ENCODE data around the gene TSPAN14. TPM values are rescaled to one million over a fixed set of nuclear protein-coding genes. Genes with fewer than 3 reads are reported as not detected.

Gene TSPAN14
- total and polyA plus RNA-seq, 2 of the 8 experiments (the other 6 are each of a cell fraction or from before 2014, with no cell fraction given): 47.4 to 57.8 TPM

- TF ChIP-seq, protein P1, sequence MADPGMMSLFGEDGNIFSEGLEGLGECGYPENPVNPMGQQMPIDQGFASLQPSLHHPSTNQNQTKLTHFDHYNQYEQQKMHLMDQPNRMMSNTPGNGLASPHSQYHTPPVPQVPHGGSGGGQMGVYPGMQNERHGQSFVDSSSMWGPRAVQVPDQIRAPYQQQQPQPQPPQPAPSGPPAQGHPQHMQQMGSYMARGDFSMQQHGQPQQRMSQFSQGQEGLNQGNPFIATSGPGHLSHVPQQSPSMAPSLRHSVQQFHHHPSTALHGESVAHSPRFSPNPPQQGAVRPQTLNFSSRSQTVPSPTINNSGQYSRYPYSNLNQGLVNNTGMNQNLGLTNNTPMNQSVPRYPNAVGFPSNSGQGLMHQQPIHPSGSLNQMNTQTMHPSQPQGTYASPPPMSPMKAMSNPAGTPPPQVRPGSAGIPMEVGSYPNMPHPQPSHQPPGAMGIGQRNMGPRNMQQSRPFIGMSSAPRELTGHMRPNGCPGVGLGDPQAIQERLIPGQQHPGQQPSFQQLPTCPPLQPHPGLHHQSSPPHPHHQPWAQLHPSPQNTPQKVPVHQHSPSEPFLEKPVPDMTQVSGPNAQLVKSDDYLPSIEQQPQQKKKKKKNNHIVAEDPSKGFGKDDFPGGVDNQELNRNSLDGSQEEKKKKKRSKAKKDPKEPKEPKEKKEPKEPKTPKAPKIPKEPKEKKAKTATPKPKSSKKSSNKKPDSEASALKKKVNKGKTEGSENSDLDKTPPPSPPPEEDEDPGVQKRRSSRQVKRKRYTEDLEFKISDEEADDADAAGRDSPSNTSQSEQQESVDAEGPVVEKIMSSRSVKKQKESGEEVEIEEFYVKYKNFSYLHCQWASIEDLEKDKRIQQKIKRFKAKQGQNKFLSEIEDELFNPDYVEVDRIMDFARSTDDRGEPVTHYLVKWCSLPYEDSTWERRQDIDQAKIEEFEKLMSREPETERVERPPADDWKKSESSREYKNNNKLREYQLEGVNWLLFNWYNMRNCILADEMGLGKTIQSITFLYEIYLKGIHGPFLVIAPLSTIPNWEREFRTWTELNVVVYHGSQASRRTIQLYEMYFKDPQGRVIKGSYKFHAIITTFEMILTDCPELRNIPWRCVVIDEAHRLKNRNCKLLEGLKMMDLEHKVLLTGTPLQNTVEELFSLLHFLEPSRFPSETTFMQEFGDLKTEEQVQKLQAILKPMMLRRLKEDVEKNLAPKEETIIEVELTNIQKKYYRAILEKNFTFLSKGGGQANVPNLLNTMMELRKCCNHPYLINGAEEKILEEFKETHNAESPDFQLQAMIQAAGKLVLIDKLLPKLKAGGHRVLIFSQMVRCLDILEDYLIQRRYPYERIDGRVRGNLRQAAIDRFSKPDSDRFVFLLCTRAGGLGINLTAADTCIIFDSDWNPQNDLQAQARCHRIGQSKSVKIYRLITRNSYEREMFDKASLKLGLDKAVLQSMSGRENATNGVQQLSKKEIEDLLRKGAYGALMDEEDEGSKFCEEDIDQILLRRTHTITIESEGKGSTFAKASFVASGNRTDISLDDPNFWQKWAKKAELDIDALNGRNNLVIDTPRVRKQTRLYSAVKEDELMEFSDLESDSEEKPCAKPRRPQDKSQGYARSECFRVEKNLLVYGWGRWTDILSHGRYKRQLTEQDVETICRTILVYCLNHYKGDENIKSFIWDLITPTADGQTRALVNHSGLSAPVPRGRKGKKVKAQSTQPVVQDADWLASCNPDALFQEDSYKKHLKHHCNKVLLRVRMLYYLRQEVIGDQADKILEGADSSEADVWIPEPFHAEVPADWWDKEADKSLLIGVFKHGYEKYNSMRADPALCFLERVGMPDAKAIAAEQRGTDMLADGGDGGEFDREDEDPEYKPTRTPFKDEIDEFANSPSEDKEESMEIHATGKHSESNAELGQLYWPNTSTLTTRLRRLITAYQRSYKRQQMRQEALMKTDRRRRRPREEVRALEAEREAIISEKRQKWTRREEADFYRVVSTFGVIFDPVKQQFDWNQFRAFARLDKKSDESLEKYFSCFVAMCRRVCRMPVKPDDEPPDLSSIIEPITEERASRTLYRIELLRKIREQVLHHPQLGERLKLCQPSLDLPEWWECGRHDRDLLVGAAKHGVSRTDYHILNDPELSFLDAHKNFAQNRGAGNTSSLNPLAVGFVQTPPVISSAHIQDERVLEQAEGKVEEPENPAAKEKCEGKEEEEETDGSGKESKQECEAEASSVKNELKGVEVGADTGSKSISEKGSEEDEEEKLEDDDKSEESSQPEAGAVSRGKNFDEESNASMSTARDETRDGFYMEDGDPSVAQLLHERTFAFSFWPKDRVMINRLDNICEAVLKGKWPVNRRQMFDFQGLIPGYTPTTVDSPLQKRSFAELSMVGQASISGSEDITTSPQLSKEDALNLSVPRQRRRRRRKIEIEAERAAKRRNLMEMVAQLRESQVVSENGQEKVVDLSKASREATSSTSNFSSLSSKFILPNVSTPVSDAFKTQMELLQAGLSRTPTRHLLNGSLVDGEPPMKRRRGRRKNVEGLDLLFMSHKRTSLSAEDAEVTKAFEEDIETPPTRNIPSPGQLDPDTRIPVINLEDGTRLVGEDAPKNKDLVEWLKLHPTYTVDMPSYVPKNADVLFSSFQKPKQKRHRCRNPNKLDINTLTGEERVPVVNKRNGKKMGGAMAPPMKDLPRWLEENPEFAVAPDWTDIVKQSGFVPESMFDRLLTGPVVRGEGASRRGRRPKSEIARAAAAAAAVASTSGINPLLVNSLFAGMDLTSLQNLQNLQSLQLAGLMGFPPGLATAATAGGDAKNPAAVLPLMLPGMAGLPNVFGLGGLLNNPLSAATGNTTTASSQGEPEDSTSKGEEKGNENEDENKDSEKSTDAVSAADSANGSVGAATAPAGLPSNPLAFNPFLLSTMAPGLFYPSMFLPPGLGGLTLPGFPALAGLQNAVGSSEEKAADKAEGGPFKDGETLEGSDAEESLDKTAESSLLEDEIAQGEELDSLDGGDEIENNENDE (IDR thresholded peaks at IDR 0.05; ENCODE audit: insufficient replicate concordance, low read length): no peak
- no peak for TF ChIP-seq MAFK (IDR thresholded peaks at IDR 0.05; ENCODE audit: low read depth, low read length)
- no peak for TF ChIP-seq NANOG (IDR thresholded peaks at IDR 0.05; ENCODE audit: insufficient read depth, low read depth, low read length, poor library complexity, severe bottlenecking)
- TF ChIP-seq TAF1 (IDR thresholded peaks at IDR 0.05; ENCODE audit: low read depth, low read length): no peak
- TF ChIP-seq TAF7 (optimal IDR thresholded peaks at IDR 0.05; ENCODE audit: borderline replicate concordance, low read depth, low read length): no peak
- no peak for TF ChIP-seq SP1 (IDR thresholded peaks at IDR 0.05; ENCODE audit: low read depth, low read length)
- no peak for TF ChIP-seq ATF2 (IDR thresholded peaks at IDR 0.05; ENCODE audit: low read length)
- TF ChIP-seq YY1 (IDR thresholded peaks at IDR 0.05; ENCODE audit: low read depth, low read length): no peak
- TF ChIP-seq KDM1A (IDR thresholded peaks at IDR 0.05; ENCODE audit: borderline replicate concordance, low read length): no peak
Measured at GRCh38 chr10:80528185-80528700, 74.1 kb downstream of the TSPAN14 start (continued).
